Kidney capillary endothelial cell (primary cell): ENCODE measurements around the gene TMEM243.
"Not testable (repeated sequence)": the region's sequence is repeated elsewhere in the genome, so short reads cannot be mapped to it uniquely, and the experiment has no call there.

ENCODE experiments used
- DNase-seq: peaks from one replicate; pipeline ENCODE4 v3.0.0-alpha.2; 2018; ENCODE audit warnings: low spot score

TMEM243 gene

DNA sequence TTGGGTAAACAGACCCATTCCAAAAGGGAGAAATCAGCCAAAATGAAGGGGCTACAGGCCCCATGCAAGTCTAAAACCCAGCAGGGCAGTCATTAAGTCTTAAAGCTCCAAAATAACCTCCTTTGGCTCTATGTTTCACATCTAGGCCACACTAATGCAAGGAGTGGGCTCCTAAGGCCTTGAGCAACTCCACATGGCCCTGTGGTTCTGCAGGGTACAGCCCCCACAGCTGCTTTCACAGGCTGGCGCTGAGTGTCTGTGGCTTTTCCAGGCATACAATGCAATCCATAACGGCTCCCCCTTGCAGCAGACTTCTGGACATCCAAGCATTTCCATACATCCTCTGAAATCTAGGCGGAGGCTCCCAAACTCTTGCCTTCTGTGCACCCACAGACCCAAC lies 9.0 kb downstream of the TMEM243 start:
- DNase-seq, result no peak

DNA sequence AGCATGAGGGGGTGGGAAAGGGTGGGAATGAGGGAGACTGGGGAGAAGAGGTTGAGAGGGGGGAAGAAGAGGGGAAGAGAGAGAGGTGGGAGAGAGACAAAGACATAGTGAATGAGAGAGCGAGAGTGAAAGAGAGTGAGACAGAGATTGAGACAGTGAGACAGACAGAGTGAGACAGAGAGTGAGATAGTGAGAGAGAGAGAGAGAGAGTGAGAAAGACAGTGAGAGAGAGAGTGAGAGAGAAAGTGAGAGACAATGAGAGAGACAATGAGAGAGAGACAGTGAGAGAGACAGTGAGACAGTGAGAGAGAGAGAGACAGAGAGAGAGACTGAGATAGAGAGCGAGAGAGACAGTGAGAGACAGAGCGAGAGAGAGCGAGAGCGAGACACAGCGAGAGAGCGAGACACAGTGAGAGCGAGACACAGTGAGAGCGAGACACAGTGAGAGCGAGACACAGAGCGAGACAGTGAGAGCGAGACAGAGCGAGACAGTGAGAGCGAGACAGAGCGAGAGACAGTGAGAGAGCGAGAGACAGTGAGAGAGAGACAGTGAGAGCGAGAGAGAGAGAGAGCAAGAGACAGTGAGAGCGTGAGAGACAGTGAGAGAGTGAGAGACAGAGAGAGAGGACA lies 10.1 kb downstream of the TMEM243 start:
- DNase-seq, result no peak

DNA sequence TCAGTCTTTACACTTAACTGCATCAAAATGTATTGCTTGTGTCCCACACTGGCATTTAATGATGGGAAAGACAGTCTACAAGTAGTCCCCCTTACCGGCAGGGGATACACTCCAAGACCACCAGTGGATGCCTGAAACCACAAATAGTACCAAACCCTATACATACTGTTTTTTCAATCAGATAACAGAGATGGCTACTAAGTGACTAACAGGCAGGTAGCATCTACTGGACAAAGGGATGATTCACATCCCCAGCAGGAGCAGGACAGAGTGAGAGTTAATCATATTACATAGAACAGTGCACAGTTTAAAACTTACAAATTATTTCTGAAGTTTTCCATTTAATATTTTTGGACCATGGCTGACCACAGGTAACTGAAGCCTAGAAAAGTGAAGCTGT lies 13.2 kb downstream of the TMEM243 start:
- no peak for DNase-seq

DNA sequence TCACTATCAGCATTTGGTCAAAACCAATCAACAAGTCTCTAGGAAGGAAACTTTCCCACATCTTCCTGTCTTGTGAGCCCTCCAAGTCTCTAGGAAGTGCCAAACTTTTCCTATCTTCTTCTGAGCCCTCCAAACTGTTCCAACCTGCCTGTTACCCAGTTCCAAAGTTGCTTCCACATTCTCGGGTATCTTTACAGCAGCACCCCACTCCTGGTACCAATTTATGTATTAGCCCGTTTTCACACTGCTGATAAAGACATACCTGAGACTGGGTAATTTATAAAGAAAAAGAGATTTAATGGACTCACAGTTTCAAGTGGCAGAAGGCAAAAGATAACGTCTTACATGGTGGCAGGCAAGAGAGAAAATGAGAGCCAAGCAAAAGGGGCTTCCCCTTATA lies 13.8 kb downstream of the TMEM243 start:
- DNase-seq, result not testable (repeated sequence)

DNA sequence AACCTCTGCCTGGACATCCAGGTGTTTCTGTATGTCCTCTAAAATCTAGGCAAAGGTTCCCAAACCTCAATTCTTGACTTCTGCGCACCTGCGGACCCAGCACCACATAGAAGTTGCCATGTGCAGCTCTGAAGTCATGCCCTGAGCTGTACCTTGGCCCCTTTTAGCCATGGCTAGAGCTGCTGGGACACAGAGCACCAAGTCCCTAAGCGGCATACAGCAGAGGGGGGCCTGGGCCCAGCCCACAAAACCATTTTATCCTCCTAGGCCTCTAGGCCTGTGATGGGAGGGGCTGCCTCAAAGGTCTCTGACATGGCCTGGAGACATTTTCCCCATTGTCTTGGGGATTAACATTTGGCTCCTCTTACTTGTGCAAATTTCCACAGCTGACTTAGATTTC lies 14.6 kb downstream of the TMEM243 start:
- DNase-seq, result no peak

DNA sequence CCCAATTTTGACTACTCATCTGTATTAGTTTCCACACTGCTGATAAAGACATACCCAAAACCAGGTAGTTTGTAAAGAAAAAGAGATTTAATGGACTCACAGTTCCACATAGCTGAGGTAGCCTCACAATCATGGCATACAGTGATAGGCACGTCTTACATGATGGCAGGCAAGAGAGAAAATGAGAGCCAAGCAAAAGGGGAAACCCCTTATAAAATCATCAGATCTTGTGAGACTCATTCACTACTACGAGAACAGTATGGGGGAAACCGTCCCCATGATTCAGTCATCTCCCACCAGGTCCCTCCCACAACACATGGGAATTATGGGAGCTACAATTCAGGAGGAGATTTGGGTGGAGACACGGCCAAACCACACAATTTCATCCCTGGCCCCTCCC lies 15.6 kb downstream of the TMEM243 start:
- DNase-seq, result not testable (repeated sequence)

DNA sequence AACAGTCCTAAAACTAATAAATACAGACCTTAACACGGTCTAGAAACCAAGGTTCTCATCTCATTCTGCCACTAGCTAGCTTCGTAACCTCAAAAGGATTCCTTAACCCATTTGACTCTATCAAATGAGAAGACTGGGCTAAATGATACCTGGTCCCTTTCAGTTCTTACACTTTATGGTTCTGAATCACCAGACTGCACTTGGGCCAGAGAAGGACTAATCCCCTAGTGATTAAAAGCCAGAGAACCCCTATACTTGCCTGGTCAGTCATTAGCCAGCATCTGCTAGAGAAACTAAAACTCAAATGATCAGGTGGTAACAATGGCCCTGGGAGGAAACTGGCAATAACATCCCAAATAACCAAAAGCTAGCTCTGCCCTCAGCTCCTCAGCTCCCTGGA lies 16.8 kb downstream of the TMEM243 start:
- no peak for DNase-seq

DNA sequence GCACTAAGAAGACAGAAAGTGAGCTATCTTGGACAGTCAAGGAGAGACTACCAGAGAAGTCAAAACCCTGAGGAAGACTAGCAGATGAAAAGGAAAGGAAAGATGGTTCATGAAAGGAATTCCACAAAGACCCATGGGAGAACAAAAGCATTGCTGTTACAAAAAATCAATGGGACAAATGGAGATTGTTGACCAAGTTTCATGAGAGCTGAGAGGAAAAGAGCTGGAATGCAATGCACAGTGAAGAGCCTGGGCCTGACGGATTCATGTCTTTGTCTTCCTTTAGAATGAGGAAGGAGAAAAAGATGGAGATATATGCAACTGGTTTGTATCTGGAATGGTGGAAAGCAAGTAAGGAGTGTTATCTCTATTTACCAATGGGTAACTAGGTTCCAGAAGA lies 17.3 kb downstream of the TMEM243 start:
- no peak for DNase-seq

DNA sequence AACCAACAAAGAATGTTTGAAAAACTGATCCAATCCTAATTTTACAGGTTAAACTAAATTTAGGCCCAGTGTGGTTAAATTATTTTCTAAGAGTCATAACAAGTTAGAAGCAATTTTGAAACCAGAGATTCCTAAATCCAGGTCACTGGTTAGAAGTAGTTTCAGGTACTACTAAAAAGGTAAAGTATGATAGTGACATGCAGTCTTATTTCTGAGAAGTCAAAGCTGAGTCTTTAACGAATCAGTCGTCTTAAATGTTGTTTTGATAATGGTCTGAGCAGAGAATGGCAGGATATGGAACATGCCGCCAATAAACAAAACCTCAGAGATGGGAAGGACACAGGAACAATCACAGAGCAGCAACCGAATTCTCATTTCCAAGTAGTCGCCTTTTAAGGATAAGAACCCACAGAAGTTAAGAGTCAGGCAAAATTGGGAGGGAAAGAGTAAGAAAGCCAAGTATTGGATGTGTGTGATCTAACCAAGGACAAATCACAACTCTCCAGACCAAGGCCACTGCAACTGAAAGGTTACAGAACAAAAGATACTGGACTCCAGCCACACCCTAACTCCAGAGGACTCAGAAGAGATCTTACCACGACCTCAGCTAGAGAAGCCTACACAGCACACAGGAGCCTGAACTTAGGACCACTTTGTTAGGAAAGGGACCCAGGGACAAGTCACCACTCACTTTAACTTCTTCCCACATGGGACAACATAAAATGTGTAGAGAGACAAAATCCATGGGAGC lies 19.7 kb downstream of the TMEM243 start:
- no peak for DNase-seq

DNA sequence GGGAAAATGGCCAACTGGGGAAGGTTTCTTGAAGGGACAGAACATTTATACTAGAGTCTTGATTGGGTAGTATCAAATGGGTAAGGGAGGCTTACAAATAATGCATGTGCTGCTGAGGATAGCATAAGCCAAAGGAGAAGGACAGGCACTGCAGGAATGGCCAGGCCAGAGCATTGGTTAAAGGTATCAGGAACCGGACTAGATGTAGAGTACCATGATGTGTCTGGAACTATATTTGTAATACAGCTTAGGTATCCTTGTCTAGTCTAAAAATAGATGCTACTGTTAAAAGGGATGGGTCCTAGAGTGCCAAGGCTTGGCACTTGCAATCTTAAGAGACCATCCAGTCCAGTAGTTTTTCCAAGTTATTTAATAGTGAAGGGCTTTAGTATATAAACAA lies 20.3 kb downstream of the TMEM243 start:
- DNase-seq, result no peak

DNA sequence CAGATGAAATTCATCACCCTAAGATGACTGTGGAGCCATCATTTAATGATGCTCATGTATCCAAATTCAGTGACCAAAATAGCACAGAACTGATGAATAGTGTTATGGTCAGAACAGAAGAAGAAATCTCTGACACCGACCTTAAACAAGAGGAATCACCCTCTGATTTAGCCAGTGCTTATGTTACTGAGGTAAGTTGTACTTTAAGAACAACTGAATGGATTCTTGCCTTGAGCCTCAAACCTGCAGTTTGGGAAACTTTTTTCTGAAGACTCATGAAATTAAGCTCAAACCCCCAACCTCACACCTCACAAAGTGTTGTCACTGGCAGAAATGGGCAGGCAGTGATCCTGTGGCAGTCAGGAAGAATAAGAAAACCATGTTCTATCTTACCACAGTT lies 25.6 kb downstream of the TMEM243 start:
- no peak for DNase-seq

DNA sequence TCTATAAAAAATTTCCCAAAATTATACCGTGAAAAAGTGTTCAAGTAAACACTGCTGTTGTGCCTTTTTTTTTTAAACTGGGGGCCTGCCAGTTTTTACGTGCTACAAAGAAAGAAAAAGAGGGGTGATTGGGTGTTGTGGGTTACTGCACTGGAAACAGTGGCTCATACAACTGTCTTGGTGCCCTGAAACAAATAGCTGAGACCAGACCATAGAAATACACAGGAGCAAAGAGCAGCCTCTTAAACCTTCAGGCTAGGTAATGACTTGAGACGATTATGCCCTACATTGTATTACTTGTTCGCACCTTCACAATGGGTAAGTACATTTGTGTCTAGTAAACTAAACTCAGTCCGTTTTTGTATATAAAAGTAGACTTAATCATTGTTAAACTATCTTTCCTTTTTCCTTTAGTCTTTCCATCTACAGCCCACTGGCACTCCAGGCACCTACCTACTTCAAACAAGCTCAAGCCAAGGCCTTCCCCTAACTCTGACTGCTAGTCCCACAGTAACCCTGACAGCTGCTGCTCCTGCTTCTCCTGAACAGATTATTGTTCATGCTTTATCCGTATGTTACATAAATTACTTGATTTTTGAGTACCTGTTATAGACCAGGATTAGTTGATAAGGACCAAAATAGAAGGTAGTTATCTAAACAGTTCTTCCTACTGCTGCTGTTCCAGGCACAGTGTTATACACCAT lies 26.6 kb downstream of the TMEM243 start:
- DNase-seq, result no peak

DNA sequence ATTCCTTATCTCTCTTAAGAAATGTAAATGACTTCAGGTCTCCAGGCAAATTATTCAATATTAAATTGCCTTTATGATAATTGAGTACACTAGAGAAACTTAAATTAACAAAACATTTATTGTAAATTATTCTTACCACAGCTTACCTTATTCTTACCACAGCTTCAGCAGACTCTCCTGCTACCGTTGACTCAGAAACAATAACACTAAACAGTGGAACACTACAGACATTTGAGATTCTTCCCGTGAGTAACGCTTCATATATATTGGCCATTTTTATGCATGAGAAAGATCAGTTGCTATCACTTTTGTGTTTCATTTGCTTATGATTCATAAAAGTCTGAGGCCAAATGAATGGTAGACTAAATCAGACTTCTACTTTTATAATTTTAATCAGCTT lies 28.7 kb downstream of the TMEM243 start:
- DNase-seq, result no peak

DNA sequence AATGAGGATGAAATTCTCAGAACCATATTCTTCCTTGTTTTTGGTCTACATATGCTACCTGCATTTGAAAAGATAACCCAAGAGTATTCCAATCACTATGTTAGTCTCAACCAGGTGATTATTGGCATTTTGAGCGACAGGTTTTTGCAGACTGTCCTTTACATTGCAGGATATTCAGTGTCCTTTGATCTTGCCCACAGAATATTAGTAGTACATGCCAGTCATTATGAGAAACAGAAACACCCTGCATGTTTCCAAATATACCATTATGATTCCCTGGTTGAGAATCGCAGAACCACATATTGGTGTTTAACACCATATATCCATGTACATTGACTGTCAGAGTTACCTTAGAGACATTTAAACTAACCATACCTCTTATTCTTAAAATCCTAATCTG lies 30.6 kb downstream of the TMEM243 start:
- no peak for DNase-seq

DNA sequence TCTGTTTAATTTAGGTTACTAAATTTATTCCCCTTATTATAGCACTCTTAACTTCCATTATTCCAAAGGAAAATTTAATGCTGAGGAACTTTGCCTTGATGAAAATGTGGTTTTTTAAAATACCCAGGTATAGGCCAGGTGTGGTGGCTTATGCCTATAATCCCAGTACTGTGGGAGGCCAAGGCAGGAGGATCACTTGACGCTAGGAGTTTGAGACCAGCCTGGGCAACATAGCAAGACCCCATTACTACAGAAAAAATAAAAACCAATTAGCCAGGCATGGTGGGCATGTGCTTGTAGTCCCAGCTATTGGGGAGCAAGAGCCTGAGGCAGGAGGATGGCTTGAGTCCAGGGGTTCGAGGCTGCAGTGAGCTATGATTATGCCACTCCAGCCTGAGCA lies 32.4 kb downstream of the TMEM243 start:
- DNase-seq, result no peak

DNA sequence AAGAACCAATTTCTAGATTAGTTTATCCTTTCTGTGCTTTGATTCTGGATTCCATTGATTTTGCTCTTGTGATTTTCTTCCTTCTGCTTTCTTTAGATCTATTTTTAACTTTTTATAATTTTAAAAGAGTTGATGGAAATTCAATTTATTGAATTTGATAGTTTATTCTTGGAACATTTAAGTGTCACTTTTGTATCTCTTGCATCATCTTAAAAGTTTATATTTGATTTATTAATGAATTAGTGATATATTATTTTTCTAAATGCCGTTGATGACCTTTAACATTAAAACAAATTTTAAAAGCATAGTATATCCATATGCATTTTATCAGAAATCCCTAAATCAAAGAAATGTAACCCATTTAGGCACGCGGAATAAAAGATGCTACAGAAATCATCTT lies 40.4 kb downstream of the TMEM243 start:
- DNase-seq, result no peak

DNA sequence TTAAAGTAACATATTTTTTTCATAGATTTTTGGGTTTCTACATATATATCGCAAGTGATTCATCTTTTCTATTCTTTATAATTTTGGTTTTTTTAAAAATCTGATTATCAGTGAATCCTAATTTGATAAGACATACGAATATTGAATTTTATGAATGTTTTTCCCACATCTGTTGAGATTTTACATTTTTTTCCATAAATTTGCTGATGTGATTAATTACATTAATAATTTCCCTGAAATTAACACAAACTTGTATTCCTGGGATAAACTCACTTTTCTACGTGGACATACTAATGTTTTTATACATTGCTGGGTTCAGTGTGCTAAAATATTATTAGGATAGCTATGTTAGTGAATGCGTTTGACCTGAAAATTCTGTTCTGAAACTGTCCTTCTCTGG lies 41.2 kb downstream of the TMEM243 start:
- no peak for DNase-seq

DNA sequence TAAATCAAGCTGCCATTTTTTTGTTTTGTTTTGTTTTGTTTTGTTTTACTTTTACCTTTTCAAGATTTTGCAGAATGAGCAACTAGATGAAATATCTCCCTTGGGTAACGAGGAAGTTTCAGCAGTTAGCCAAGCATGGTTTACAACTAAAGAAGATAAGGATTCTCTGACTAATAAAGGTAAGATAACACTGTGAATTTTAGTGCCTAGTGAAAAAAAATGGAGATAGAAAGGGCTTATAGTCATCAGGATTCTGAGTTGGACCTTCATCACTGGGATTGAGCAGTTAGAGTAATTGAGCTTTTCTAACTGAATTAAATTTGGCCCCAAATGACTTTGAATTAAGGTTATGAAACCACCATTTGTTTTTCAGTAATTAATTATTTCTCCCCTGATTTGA lies 46.1 kb downstream of the TMEM243 start:
- DNase-seq, result no peak

DNA sequence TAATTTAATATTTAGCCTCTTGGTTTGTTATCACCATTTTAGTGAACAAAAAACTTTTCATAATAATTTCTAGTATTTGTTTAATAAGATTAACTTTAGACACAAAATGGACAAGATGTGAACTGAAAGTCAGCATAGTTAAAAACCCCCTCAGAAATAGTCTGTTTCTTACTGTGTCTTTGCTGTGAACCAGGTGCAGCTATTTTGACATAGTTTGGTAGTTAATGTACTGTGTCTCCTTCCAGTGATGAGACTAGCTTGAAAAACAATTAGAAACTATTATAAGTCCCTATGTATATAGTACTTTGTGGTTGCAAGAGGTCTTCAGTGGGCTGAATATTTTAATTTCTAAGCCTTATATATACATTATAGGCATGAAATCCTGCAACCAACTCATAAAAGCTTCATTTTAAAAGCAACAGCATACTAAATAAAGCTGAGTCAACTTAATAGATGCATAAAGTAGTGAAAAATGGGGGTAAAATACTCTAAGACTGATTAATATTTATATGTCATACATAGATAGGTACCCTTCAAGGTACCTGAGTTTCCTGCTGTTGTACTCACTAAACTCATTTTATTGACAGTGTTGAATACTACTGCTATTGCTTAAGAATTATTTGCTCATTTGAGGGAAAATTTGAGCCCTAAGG lies 48.1 kb downstream of the TMEM243 start:
- DNase-seq, result no peak

DNA sequence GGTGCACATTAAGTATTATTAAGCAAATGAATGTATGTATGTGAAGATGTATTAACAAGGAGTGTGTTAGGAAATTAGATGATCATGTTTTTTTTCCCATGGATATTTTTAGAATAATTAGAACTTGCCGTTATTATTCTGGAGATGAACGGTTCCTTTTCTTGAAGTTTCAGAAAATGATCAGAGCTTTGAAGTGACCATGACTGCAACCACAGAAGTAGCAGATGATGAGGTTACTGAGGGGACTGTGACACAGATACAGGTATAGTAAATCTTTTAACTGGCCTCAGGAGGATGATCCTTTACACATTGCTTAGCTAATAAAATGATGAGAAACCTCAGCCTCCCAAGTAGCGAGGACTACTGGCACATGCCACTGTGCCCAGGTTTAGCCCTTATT lies 48.7 kb downstream of the TMEM243 start:
- DNase-seq, result no peak

DNA sequence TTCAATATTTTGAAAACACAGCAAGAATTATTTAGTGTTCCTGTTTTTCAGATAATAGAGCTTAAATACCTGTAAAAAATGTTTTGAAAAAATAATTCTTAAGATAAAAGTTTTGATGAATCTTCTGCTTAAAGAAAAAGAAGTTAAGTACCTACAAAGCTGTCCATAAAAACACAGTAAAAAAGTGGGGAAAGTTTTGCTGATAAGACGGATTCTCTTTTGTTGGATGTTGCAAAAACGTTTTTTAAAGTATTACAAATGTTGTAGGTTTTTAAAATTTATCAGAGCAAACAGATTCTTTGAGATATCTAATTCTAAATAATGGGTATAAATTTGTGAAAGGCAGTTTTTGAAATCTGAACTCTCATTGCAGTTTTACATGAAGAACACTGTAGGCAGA lies 55.1 kb downstream of the TMEM243 start:
- no peak for DNase-seq

DNA sequence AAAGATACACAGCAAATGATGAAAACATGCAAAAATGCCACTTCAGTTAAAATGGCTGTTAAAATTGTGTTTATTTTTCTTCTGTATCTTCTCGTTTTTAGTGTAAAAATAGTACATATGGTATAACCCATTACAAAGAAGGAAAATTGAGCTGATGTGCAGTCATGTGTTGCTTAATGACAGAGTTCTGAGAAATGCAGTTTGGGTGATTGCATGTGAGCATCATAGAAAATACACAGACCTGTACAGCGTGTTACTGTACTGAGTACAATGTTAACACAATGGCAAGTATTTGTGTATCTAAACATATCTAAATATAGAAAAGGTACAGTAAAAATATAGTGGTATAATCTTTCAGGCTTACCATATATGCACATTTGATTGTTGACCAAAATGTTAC lies 60.0 kb downstream of the TMEM243 start:
- DNase-seq, result no peak

DNA sequence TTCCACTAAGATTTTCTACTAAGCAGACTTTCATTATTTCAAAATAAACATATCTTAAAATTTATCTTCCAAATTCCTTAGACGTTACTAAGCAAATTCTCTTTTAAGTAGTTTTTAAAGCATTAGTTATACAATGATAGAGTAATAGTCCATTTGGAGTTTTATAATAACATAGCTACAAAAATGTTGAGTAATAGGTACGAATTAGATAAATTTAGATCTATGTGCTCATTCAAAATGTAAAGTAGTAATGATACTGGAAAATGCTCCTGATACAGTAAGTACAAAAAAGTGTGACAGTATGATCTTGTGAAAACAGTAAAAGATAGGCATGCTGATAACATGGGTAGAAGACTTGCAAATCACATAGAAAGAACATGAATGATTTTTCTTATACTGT lies 62.8 kb downstream of the TMEM243 start:
- DNase-seq, result no peak
